Central memory CD8-positive, alpha-beta T cell (primary cell): ENCODE results near the gene RSAD2.
"Not testable (repeated sequence)": the region's sequence is repeated elsewhere in the genome, so short reads cannot be mapped to it uniquely, and the experiment has no call there.

Source experiments
- ATAC-seq: fragments of 150-1000 bp; cut with Tn5 transposase; replicated peaks from 2 replicates; pipeline ENCODE4 v1.10.0; 2022; ENCODE audit warnings: mild to moderate bottlenecking, moderate FRiP score, moderate number of reproducible peaks; ENCODE audit not compliant: poor library complexity, severe bottlenecking; ENCODE audit errors: extremely low read depth
- DNase-seq, 2 donors: peaks; one replicate each; pipeline ENCODE4 v3.0.0; 2021; ENCODE audit warnings: low spot score in 2 of 2
- H3K27ac Mint-ChIP-seq: one replicate; pipeline ENCODE4 v1.8.0; 2022; ENCODE audit warnings: low read depth, mild to moderate bottlenecking, moderate library complexity, mixed read lengths
- H3K27me3 Mint-ChIP-seq: one replicate; pipeline ENCODE4 v1.8.0; 2022; ENCODE audit warnings: mixed read lengths
- H3K36me3 Mint-ChIP-seq: one replicate; pipeline ENCODE4 v1.8.0; 2022; ENCODE audit warnings: mild to moderate bottlenecking, moderate library complexity, mixed read lengths; ENCODE audit not compliant: insufficient read depth
- H3K4me1 Mint-ChIP-seq: one replicate; pipeline ENCODE4 v1.8.0; 2022; ENCODE audit warnings: mixed read lengths
- H3K4me3 Mint-ChIP-seq: one replicate; pipeline ENCODE4 v1.8.0; 2022; ENCODE audit warnings: mild to moderate bottlenecking, moderate library complexity, mixed read lengths
- H3K9me3 Mint-ChIP-seq: one replicate; pipeline ENCODE4 v1.8.0; 2022; ENCODE audit warnings: mixed read lengths

Gene RSAD2

DNA sequence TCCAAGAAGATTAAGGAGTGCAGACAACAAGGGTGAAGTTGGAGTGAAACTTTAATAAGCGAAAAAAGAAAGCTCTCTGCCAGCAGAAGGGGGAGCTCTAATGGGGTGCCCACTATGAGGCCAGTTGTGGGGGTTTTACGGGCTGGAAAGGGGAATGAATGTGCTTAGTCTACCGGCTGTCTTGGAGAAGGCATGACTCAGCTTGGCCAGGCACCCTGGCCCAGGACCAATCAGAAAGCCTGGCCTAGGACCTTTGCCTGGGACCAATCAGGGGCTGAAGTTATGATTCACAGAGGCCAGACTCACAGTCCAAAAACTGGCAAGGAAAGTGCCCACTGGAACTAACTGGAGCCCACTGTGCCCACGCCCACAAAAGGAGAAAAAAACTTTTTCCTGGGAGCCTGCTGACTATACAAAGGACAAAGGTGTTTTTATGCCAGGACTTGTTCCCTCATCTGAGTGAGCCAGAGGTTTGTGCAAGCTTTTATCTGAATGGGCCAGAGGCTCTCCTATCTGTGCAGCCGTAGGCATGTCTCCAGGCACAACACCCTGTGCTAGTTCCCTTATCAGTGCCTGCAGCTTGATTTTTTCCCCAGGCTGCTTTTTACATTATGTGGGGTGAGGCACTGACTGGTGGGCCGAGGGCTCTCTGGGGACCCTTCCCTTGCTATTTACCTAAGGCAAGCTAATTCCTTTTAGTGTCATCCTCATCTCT is 30.5 kb upstream of the RSAD2 start:
- H3K27ac Mint-ChIP-seq, result no peak overlapping the region
- no peak overlapping the region for H3K4me3 Mint-ChIP-seq
- H3K9me3 Mint-ChIP-seq, result peaks cover 34% of the 10 kb centered on the region
- DNase-seq, result no peak
- no peak for ATAC-seq
- H3K4me1 Mint-ChIP-seq, result no peaks in the 10 kb centered on the region
- peaks cover 6% of the 10 kb centered on the region for H3K36me3 Mint-ChIP-seq
- H3K27me3 Mint-ChIP-seq, result no peaks in the 10 kb centered on the region

DNA sequence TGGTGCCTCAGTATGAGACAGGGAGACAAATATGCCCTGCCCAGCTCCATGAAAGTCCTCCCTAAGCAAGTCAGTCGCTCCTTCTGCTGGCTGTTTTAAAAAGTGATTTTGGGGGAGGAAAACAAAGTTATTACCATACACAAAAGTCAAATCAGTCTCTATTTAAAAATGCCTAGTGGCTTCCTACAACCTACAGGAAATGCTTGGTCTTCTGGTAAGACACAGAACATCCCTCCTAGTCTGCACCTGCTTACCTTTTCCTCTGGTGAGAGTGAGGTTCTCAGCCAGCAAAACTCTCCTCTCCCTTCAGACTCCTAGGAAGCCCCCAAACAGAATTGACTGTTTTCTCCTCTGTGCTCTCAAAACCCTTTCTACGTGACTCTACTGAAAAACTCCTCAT is 25.4 kb upstream of the RSAD2 start:
- Mint-ChIP-seq H3K36me3 (peaks cover 11% of the 10 kb centered on the region), H3K27me3 (no peaks in the 10 kb centered on the region), H3K4me1 (no peaks in the 10 kb centered on the region), H3K4me3 (no peak overlapping the region), H3K9me3 (peaks cover 14% of the 10 kb centered on the region), H3K27ac (no peak overlapping the region)
- DNase-seq, result no peak
- ATAC-seq, result no peak

DNA sequence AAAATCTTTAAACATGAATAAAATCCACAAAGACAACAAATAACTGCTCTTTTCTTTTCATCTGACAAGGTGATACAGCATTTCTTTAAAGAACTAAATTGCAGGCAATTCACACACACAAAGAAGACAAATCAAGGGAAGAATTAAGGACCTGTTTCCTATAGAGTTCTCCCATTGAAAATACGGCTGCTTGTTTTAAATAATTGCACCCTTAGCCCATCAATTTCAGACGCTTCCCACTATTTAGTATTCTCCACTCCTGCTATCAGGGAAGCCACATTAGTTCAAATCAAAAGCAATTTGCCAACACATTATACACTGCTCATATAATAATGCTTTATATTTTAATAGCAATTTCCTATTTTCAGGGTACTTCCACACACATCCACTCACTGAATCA is 23.2 kb upstream of the RSAD2 start:
- H3K4me1 Mint-ChIP-seq, result no peaks in the 10 kb centered on the region
- H3K27me3 Mint-ChIP-seq, result no peaks in the 10 kb centered on the region
- no peak overlapping the region for H3K4me3 Mint-ChIP-seq
- peaks cover 10% of the 10 kb centered on the region for H3K9me3 Mint-ChIP-seq
- ATAC-seq (no peak), DNase-seq (no peak)
- H3K27ac Mint-ChIP-seq, result no peak overlapping the region
- H3K36me3 Mint-ChIP-seq, result peaks cover 14% of the 10 kb centered on the region

DNA sequence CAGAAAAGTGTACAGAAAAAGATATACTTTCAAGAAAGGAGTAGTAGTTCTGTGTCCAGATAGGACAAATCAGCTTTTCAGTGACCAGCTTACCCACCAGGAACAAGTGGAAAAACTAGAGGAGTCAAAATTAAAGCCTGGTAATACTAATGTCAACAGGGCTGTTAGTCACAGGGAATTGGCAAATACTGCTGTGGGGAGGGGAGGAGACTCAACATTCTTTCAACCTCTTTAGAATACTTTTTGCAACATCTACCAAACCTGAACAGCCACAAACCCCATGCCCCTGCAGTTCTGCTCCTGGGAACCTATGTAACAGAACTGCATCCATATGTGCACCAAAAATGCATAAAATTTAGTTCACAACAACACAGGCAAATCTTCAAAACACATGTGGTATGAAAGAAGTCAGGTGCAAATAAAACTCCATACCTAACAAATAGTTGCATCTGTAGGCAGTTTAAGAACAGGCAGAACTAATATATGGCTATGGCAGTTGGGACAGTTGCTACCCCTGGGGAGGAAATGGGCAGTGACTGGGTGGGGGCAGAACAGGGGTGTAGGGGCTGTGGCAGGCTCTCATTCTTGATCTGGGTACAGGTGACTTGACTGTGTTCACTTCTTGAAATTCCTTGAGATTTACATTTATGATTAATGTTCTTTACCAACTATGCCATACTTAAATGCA is 21.6 kb upstream of the RSAD2 start:
- no peaks in the 10 kb centered on the region for H3K4me1 Mint-ChIP-seq
- DNase-seq, result no peak
- no peak for ATAC-seq
- peaks cover 20% of the 10 kb centered on the region for H3K36me3 Mint-ChIP-seq
- H3K9me3 Mint-ChIP-seq, result peaks cover 14% of the 10 kb centered on the region
- H3K4me3 Mint-ChIP-seq, result no peak overlapping the region
- no peak overlapping the region for H3K27ac Mint-ChIP-seq
- H3K27me3 Mint-ChIP-seq, result no peaks in the 10 kb centered on the region

DNA sequence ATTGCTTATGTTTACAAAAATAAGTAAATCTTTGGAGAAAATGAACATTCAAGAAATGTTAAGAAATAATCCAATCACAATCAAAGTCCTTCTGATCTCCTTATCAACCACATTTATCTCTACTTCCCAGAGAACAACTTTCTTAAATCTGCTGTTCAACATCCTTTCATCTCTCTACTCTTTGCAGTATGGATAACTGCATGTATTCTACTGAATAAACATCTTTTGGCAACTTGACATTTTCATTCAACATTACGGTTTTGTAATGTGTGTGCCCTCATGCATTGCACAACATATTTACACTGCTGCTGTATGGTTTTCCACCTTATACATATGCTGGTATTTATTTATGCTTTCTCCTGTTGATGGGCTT is 21.0 kb upstream of the RSAD2 start:
- H3K27me3 Mint-ChIP-seq, result no peaks in the 10 kb centered on the region
- peaks cover 21% of the 10 kb centered on the region for H3K36me3 Mint-ChIP-seq
- H3K4me3 Mint-ChIP-seq, result no peak overlapping the region
- DNase-seq (no peak), ATAC-seq (no peak)
- peaks cover 14% of the 10 kb centered on the region for H3K9me3 Mint-ChIP-seq
- no peak overlapping the region for H3K27ac Mint-ChIP-seq
- H3K4me1 Mint-ChIP-seq, result peaks cover 2% of the 10 kb centered on the region

DNA sequence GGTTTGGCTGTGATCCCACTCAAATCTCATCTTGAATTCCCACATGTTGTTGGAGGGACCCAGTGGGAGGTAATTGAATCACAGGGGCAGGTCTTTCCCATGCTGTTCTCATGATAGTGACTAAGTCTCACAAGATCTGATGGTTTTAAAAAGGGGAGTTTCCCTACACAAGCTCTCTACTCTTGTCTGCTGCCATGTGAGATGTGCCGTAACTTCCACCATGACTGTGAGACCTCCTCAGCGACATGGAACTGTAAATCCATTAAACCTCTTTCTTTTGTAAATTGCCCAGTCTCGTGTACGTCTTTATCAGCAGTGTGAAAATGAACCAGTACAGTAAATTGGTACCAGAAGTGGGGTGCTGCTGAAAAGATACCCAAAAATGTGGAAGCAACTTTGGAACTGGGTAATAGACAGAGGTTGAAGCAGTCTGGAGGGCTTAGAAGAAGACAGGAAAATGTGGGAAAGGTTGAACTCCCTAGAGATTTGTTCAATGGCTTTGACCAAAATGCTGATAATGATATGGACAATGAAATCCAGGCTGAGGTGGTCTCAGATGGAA is 19.0 kb upstream of the RSAD2 start:
- H3K27ac Mint-ChIP-seq, H3K27me3 Mint-ChIP-seq, DNase-seq, ATAC-seq, H3K4me3 Mint-ChIP-seq: not testable (repeated sequence)
- Mint-ChIP-seq H3K9me3 (peaks cover 14% of the 10 kb centered on the region), H3K4me1 (peaks cover 15% of the 10 kb centered on the region), H3K36me3 (peaks cover 17% of the 10 kb centered on the region)

DNA sequence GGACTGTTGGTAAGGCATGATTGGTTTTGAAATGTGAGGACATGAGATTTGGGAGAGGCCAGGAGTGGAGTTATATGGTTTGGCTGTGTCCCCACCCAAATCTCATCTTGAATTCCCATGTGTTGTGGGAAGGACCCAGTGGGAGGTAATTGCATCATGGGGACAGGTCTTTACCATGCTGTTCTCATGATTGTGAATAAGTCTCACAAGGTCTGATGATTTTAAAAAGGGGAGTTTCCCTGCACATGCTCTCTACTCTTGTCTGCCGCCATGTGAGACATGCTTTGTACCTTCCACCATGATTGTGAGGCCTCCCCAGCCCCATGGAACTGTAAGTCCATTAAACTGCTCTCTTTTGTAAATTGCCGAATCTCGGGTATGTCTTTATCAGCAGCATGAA is 17.3 kb upstream of the RSAD2 start:
- Mint-ChIP-seq H3K9me3 (peaks cover 14% of the 10 kb centered on the region), H3K4me3 (no peak overlapping the region), H3K36me3 (peaks cover 16% of the 10 kb centered on the region), H3K27ac (no peak overlapping the region), H3K4me1 (peaks cover 22% of the 10 kb centered on the region), H3K27me3 (no peaks in the 10 kb centered on the region)
- no peak for ATAC-seq
- no peak for DNase-seq

DNA sequence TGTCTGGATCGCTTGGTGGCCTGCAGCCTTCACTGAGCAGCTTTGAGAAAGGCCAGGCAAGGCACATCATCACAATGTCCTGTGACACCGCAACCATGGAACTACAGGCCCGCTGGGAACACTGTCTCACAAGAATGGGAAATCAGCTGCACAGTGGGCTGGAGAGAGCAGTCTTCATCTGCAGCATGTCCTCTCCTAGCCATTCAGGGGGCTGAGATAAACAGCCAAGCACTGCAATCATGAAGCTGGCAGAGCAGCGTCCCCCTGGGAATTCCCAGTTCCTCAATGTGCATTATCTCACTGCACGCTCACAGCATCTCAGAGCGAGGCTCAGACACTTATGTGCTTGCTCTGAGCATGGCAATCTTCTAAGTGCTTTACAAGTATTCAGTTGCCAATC is 13.8 kb upstream of the RSAD2 start:
- Mint-ChIP-seq H3K9me3 (peaks cover 6% of the 10 kb centered on the region), H3K36me3 (peaks cover 12% of the 10 kb centered on the region), H3K4me1 (peaks cover 34% of the 10 kb centered on the region), H3K4me3 (peak overlapping the region; percentile 91), H3K27me3 (no peaks in the 10 kb centered on the region), H3K27ac (no peak overlapping the region)
- ATAC-seq (no peak), DNase-seq (no peak)

DNA sequence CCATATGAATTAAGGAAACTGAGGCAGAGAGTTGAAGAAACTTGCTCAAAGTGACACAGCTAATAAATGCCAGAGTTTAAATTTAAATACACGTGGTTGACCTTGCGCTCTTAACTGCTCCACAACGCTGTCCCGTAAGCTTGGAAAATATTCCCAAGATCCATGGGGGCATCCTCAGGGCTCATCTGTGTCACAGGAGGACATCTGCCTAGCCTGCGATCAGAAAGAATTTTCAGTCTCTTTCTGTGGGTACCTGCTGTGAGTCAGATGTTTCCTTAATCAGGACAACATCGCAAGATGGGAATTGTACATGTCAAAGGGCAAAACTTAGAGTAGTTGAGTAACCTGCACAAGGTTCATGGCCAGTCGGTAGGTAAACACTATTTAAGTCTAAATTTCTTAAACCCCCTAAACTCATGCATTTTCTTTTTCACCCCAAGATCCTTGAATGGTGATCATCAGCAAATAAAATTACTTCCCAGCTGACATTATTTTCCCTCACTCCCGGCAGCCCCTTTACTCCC is 13.3 kb upstream of the RSAD2 start:
- H3K27me3 Mint-ChIP-seq, result no peaks in the 10 kb centered on the region
- no peak for ATAC-seq
- DNase-seq, result no peak
- H3K4me1 Mint-ChIP-seq, result peaks cover 34% of the 10 kb centered on the region
- H3K4me3 Mint-ChIP-seq, result peak overlapping the region; percentile 91
- peaks cover 4% of the 10 kb centered on the region for H3K9me3 Mint-ChIP-seq
- peaks cover 12% of the 10 kb centered on the region for H3K36me3 Mint-ChIP-seq
- no peak overlapping the region for H3K27ac Mint-ChIP-seq

DNA sequence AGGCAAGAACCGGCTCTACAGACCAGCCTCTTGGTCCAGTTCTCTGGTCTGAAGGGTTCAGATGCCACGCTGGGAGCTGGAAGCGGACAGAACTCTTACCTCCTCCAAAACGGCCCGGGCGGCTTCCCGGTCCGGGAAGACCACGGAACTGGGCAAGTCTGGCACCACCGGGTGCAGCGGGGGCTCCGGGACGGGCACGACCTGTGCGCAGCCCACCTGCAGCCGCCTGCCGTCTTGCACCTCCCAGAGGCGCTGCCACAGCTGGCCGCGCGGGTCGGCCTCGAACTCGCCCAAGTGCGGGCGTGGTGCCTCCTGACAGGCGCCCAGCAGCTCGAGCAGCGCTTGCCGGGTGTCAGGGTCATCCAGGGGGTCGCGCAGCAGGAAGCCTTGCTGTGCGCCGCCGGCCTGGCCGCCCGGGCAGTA is 12.6 kb upstream of the RSAD2 start:
- peaks cover 34% of the 10 kb centered on the region for H3K4me1 Mint-ChIP-seq
- ATAC-seq, result peak; percentile 11

DNA sequence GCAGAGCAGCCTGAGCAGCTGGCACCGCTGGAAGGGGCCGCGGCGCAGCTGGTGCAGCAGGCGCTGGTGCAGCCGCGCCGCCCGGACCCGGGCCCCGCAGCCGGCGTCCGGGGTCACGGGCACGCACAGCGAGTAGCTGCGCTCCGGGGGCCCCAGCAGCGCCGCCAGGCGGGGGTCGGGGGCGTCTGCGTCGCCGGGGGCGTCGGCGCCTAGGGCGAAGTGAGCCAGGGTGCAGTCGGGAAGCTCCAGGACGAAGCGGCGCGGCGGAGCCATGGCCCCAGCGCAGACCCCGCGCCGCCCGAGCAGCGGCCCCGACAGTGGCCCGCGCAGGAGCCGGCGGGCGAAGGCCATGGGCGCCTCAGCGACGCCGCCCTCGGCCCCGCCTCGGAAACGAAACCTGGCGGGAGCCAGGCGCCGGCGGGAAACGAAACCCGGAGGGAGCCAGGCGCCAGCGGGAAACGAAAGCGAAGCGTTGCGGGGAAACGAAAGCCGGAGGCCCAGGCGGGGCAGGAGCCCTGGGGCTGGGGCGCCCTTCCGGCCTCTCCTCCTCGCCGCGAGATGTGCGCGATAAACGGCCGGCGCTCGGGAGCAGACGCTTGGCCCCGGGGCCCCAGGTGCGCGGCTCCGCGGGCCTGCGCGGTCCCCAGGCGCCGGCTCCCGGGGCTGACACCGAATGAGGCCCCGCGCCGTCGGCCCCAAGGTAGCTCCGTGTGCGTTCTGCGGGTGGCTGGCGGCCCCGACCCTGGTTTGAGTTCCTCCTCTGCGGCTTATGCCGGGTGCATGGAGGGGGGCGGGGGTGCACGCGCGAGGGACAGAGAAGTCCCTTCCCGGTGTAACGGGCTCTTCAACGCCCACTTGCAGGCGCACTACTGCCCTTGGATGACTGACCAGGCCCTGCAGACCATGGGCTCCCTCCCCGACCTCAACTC is 12.0 kb upstream of the RSAD2 start, which contains the start of gene CMPK2:
TSS of gene CMPK2 (minus strand) at position 562 of the 929 bp plus-strand sequence. CDS start at position 351, 211 bp downstream.
- Mint-ChIP-seq H3K27me3 (no peaks in the 10 kb centered on the region), H3K4me3 (peak within 1 kb of the TSS; percentile 91), H3K4me1 (peaks cover 34% of the 10 kb centered on the region), H3K27ac (peak within 1 kb of the TSS; percentile 89), H3K9me3 (peaks cover under 1% of the 10 kb centered on the region), H3K36me3 (peaks cover 7% of the 10 kb centered on the region)
- peak; percentile 54 to 72 for DNase-seq
- ATAC-seq, result peak; percentile 79

More for the DNA sequence above, 12.6 kb upstream of the RSAD2 start:
- peaks cover 12% of the 10 kb centered on the region for H3K36me3 Mint-ChIP-seq
- no peaks in the 10 kb centered on the region for H3K27me3 Mint-ChIP-seq
- H3K9me3 Mint-ChIP-seq, result peaks cover 4% of the 10 kb centered on the region
- peak in 1 of 2 donors; percentile 20 for DNase-seq
- H3K4me3 Mint-ChIP-seq, result peak overlapping the region; percentile 91
- no peak overlapping the region for H3K27ac Mint-ChIP-seq

DNA sequence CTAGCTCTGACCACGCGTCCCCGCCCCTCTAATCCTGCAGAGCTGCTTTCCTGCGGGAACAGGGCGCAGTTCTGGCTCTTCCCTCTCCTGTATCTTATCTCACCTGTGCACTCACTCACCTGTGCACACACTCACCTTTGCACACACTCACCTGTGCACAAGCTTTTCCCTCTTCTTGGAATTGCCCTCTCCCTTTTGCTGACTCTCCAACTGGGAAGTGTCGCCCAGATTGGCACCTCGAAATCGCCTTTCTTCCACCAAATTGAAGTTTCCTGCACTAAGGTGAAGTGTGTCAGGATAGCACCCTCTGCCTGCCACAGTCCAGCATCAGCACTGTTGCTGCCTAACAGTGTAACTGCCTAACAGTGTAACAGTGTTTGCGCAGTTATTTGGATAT is 11.3 kb upstream of the RSAD2 start:
- DNase-seq, result no peak
- peak overlapping the region; percentile 89 for H3K27ac Mint-ChIP-seq
- no peaks in the 10 kb centered on the region for H3K9me3 Mint-ChIP-seq
- peaks cover 5% of the 10 kb centered on the region for H3K36me3 Mint-ChIP-seq
- H3K4me1 Mint-ChIP-seq, result peaks cover 34% of the 10 kb centered on the region
- peak; percentile 57 for ATAC-seq
- H3K27me3 Mint-ChIP-seq, result no peaks in the 10 kb centered on the region
- H3K4me3 Mint-ChIP-seq, result peak overlapping the region; percentile 91
